ENCODE data around the gene BCDIN3D.

Gene BCDIN3D

GRCh38 chr12:49854976-49855375 lies 12.1 kb upstream of the BCDIN3D start:
- DNase-seq = no peak

GRCh38 chr12:49853671-49854070 lies 10.8 kb upstream of the BCDIN3D start:
- no peak for DNase-seq

- no peak for DNase-seq
Measured at GRCh38 chr12:49847161-49847560, 4.3 kb upstream of the BCDIN3D start.

GRCh38 chr12:49846032-49846431 lies 3.1 kb upstream of the BCDIN3D start:
- DNase-seq = no peak

- DNase-seq = no peak
Measured at GRCh38 chr12:49843876-49844437, 1.1 kb upstream of the BCDIN3D start.

GRCh38 chr12:49843411-49843810 lies 505 bp upstream of the BCDIN3D start:
- DNase-seq = no peak

- DNase-seq = peak; percentile 6
Measured at GRCh38 chr12:49838973-49839633, 3.8 kb downstream of the BCDIN3D start.

- no peak for DNase-seq
Measured at GRCh38 chr12:49832836-49833421, 10.0 kb downstream of the BCDIN3D start.

GRCh38 chr12:49831717-49832116 lies 11.2 kb downstream of the BCDIN3D start:
- no peak for DNase-seq

GRCh38 chr12:49828133-49829091 lies 14.5 kb downstream of the BCDIN3D start, which contains the start of gene NCKAP5L:
NCKAP5L (minus strand) TSS chr12:49828413; CDS start chr12:49804044, 24,369 bp downstream.
- peak; percentile 80 for DNase-seq

- no peak for DNase-seq
Measured at GRCh38 chr12:49827401-49828099, 15.4 kb downstream of the BCDIN3D start.

- no peak for DNase-seq
Measured at GRCh38 chr12:49827051-49827400, 15.9 kb downstream of the BCDIN3D start.

- no peak for DNase-seq
Measured at GRCh38 chr12:49825971-49826421, 16.9 kb downstream of the BCDIN3D start.

- no peak for DNase-seq
Measured at GRCh38 chr12:49825360-49825970, 17.4 kb downstream of the BCDIN3D start.

- no peak for DNase-seq
Measured at GRCh38 chr12:49824895-49825294, 18.0 kb downstream of the BCDIN3D start.

GRCh38 chr12:49824416-49824815 lies 18.5 kb downstream of the BCDIN3D start:
- no peak for DNase-seq

- no peak for DNase-seq
Measured at GRCh38 chr12:49823951-49824350, 19.0 kb downstream of the BCDIN3D start.

- no peak for DNase-seq
Measured at GRCh38 chr12:49823350-49823749, 19.6 kb downstream of the BCDIN3D start.

GRCh38 chr12:49821373-49822287 lies 21.3 kb downstream of the BCDIN3D start:
- DNase-seq = no peak

- no peak for DNase-seq
Measured at GRCh38 chr12:49819786-49820185, 23.1 kb downstream of the BCDIN3D start.
